Osteocyte (in vitro differentiated cells): ENCODE data around the gene FASTK. TPM values are rescaled to one million over a fixed set of nuclear protein-coding genes. Genes with fewer than 3 reads are reported as not detected.

Experiments used
- DNase-seq: peaks from one replicate; pipeline ENCODE4 v3.0.0; 2021; ENCODE audit warnings: mixed read lengths; ENCODE audit not compliant: unreplicated experiment; ENCODE audit errors: extremely low spot score
- H3K27ac Mint-ChIP-seq: one replicate; pipeline ENCODE4 v1.8.0; 2021; ENCODE audit warnings: mild to moderate bottlenecking, mixed read lengths; ENCODE audit not compliant: unreplicated experiment
- H3K27me3 Mint-ChIP-seq: one replicate; pipeline ENCODE4 v1.8.0; 2021; ENCODE audit warnings: mixed read lengths; ENCODE audit not compliant: unreplicated experiment
- H3K36me3 Mint-ChIP-seq: one replicate; pipeline ENCODE4 v1.8.0; 2021; ENCODE audit warnings: mixed read lengths; ENCODE audit not compliant: unreplicated experiment
- H3K4me1 Mint-ChIP-seq: one replicate; pipeline ENCODE4 v1.8.0; 2021; ENCODE audit warnings: mixed read lengths; ENCODE audit not compliant: unreplicated experiment
- H3K4me3 Mint-ChIP-seq: one replicate; pipeline ENCODE4 v1.8.0; 2021; ENCODE audit warnings: mild to moderate bottlenecking, moderate library complexity, mixed read lengths; ENCODE audit not compliant: unreplicated experiment
- H3K9me3 Mint-ChIP-seq: one replicate; pipeline ENCODE4 v1.8.0; 2021; ENCODE audit warnings: mixed read lengths; ENCODE audit not compliant: unreplicated experiment
- CTCF ChIP-seq: fragments of 200-600 bp; sonication (generic); IDR thresholded peaks from 2 replicates; pipeline ENCODE4 v1.5.0; 2021; ENCODE audit warnings: antibody characterized with exemption, mild to moderate bottlenecking, moderate library complexity
- total RNA-seq: library from RNA; stranded (reverse); gene quantifications from 2 replicates; pipeline ENCODE4 v1.2.1, GENCODE V29; 2021

The FASTK gene
- total RNA-seq, 1 donor from 2014 or later: 104 TPM

DNA sequence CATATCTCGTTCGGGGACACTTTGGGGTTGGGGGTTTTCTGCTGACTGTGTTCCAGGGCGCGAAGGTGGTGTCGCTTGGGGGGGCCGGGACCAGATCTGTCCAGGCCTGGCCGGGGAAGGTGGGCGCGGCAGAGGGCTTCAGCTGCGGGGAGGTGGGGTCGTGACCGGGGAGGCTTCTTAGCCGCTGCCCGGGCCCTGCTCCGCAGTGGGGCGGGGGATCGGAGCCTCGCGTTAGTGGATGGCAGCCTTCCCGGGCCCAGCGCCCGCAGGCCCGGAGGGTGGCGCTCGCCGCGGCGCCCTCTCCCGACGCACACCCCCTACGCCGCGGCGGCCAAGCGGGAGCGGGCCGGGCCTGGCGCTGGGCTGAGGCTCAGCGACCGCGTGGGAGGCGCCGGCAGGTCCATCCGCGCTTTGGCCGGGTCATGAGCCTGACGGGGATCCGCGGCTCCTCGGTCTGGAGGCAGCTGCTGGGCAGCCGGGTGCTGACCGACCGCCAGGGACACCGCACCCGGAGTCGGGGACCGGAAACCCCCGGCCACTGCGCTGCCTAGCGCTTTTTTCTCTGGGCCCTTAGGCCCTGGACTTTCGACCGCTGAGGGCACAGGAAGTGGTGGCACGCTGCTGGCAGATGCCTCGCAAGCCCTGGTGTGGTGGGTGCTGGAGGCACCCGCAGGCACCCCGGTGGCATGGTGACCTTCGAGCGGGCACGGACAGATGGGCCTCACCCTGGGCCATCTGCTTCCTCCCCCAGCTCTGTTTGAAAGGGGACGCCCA lies 6.8 kb upstream of the FASTK start:
- peaks cover 3% of the 10 kb centered on the region for H3K36me3 Mint-ChIP-seq
- peaks cover 58% of the 10 kb centered on the region for H3K4me1 Mint-ChIP-seq
- H3K27ac Mint-ChIP-seq: peak overlapping the region; percentile 97
- no peaks in the 10 kb centered on the region for H3K9me3 Mint-ChIP-seq
- peak; percentile 48 for TF ChIP-seq CTCF
- no peaks in the 10 kb centered on the region for H3K27me3 Mint-ChIP-seq
- no peak for DNase-seq
- H3K4me3 Mint-ChIP-seq: peak overlapping the region; percentile 84

DNA sequence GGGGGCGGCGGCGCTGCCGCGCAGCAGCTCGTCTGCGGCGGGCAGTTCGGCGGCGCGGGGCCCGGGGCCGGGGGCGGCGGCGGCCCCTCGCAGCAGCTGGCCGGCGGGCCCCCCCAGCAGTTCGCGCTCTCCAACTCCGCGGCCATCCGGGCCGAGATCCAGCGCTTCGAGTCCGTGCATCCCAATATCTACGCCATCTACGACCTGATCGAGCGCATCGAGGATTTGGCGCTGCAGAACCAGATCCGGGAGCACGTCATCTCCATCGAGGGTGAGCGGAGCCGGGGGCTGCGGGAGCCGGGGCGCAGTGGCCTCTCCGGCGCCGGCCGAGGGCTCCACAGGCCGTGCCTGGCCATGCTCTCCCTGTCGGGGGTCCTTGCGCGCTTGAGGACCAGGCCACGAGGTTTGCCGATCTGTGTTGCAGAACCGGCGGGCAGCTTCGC lies 6.2 kb upstream of the FASTK start:
- Mint-ChIP-seq H3K27me3 (no peaks in the 10 kb centered on the region), H3K9me3 (no peaks in the 10 kb centered on the region), H3K4me3 (peak overlapping the region; percentile 84), H3K36me3 (peaks cover 3% of the 10 kb centered on the region), H3K4me1 (peaks cover 61% of the 10 kb centered on the region), H3K27ac (peak overlapping the region; percentile 69)
- TF ChIP-seq CTCF: no peak
- DNase-seq: peak; percentile 83

DNA sequence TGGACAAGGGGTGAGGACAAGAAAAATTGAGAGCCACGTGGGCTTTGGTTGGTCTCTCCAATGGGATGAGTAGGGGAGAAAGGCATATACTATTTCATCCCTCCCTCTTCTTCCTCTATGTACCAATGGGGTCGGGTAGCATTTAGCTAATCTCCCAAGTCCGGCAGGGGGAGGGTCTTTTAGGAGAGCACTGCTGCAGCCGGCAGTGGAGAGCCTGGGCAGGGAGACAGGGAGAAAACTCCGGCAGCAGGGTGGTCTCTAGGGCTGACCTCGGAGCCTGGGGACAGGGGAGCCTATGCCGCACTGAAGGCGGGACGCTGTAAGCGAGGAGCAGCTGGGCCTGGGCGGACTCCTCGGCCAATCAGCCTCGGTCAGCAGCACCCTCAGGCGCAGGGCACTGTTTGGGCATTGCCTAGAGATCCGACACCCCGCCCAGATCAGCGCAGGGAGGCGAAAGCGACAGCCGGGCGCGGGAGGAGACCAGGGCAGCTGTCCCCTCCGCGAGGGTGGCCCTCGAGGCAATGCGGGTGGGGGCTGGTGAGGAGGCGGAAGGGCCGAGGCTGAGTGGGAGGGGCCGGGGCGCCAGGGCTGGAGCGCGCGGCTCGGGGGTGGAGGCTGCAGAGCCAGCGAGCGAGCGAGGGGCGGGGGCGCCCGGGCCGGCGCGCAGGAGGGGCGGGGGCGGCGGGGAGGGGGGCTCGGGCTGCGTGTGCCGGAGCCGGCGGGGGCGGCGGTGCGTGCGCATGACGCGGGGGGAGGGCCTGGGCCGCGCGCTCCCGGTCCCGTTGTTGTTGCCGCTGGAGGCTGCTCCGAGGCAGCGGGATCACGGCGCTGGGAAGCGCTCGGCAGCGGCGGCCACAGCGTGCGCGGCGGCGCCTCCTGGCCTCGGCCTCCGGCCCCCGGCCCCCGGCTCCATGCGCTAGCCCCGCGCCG lies 5.3 kb upstream of the FASTK start, which contains the start of gene AGAP3:
TSS of gene AGAP3 (plus strand) at position 785 of the 930 bp plus-strand sequence. CDS start 267 bp downstream, outside the sequence.
- H3K4me1 Mint-ChIP-seq: peaks cover 58% of the 10 kb centered on the region
- no peaks in the 10 kb centered on the region for H3K27me3 Mint-ChIP-seq
- peak; percentile 9 for TF ChIP-seq CTCF
- peak within 1 kb of the TSS; percentile 87 for H3K27ac Mint-ChIP-seq
- H3K4me3 Mint-ChIP-seq: peak within 1 kb of the TSS; percentile 84
- DNase-seq: peak; percentile 95
- no peaks in the 10 kb centered on the region for H3K36me3 Mint-ChIP-seq
- H3K9me3 Mint-ChIP-seq: no peaks in the 10 kb centered on the region

GRCh38 chr7:151085329-151085690 lies 4.7 kb upstream of the FASTK start:
- no peak for DNase-seq
- H3K27ac Mint-ChIP-seq: peak overlapping the region; percentile 87
- H3K36me3 Mint-ChIP-seq: no peaks in the 10 kb centered on the region
- no peaks in the 10 kb centered on the region for H3K9me3 Mint-ChIP-seq
- no peak for TF ChIP-seq CTCF
- H3K27me3 Mint-ChIP-seq: no peaks in the 10 kb centered on the region
- H3K4me1 Mint-ChIP-seq: peaks cover 55% of the 10 kb centered on the region
- peak overlapping the region; percentile 80 for H3K4me3 Mint-ChIP-seq

DNA sequence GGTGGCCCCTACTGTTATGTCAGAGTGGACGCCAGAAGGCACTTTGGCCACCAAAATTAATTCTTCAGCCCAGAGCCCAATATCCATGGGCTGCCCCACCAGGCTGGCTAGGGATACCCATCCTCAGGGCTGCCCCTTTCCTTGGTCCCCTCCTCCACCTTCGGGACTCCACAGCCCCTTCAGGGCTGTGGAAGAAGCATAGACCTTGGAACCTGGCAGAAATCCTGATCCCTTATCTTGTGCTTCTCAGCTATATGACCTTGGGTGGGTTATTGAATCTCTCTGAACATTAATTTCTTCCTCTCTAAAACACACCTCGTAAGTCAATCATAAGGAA lies 3.2 kb upstream of the FASTK start:
- Mint-ChIP-seq H3K27ac (peak overlapping the region; percentile 10), H3K9me3 (no peaks in the 10 kb centered on the region)

More for the DNA sequence above, 3.2 kb upstream of the FASTK start:
- H3K27me3 Mint-ChIP-seq: no peaks in the 10 kb centered on the region
- H3K36me3 Mint-ChIP-seq: no peaks in the 10 kb centered on the region
- no peak for DNase-seq
- no peak for TF ChIP-seq CTCF
- peak overlapping the region; percentile 69 for H3K4me3 Mint-ChIP-seq
- peaks cover 53% of the 10 kb centered on the region for H3K4me1 Mint-ChIP-seq
